NCI-H1417 (cell line): ENCODE measurements around the gene ACSL3.
A peak's percentile ranks its signal among the peaks of the same experiment; 100 is the strongest.

ENCODE experiments used
- DNase-seq, 3 experiments: peaks; one replicate each; lab custom pipeline; 2025; lab: John Stamatoyannopoulos, UW

The ACSL3 gene

GRCh38 chr2:222879604-222879933 lies 18.7 kb downstream of the ACSL3 start:
- no peak for DNase-seq

GRCh38 chr2:222882484-222882928 lies 21.7 kb downstream of the ACSL3 start:
- no peak for DNase-seq

GRCh38 chr2:222883420-222883819 lies 22.6 kb downstream of the ACSL3 start:
- no peak for DNase-seq

GRCh38 chr2:222884114-222884771 lies 23.4 kb downstream of the ACSL3 start:
- DNase-seq, result no peak

GRCh38 chr2:222884805-222885424 lies 24.1 kb downstream of the ACSL3 start:
- DNase-seq, result no peak

GRCh38 chr2:222887124-222887523 lies 26.3 kb downstream of the ACSL3 start:
- DNase-seq, result no peak

GRCh38 chr2:222888716-222889115 lies 27.9 kb downstream of the ACSL3 start:
- DNase-seq, result peak in 1 of 3 experiments; percentile 8

- no peak for DNase-seq
These were observed 31.1 kb downstream of the ACSL3 start for GRCh38 chr2:222891890-222892289.

GRCh38 chr2:222892321-222892720 lies 31.5 kb downstream of the ACSL3 start:
- DNase-seq, result no peak

GRCh38 chr2:222892761-222893160 lies 31.9 kb downstream of the ACSL3 start:
- DNase-seq, result no peak

GRCh38 chr2:222893716-222894115 lies 32.9 kb downstream of the ACSL3 start:
- DNase-seq, result no peak

GRCh38 chr2:222895144-222895543 lies 34.3 kb downstream of the ACSL3 start:
- no peak for DNase-seq

GRCh38 chr2:222897898-222898297 lies 37.1 kb downstream of the ACSL3 start:
- no peak for DNase-seq

- DNase-seq, result no peak
These were observed 38.8 kb downstream of the ACSL3 start for GRCh38 chr2:222899413-222900181.

- no peak for DNase-seq
These were observed 39.5 kb downstream of the ACSL3 start for GRCh38 chr2:222900354-222900753.

- DNase-seq, result no peak
These were observed 41.8 kb downstream of the ACSL3 start for GRCh38 chr2:222902660-222903059.

- peak; percentile 14 to 67 (median 20) for DNase-seq
These were observed 42.7 kb downstream of the ACSL3 start for GRCh38 chr2:222903234-222904220.

- no peak for DNase-seq
These were observed 43.9 kb downstream of the ACSL3 start for GRCh38 chr2:222904557-222905258.

GRCh38 chr2:222907048-222907447 lies 46.2 kb downstream of the ACSL3 start:
- DNase-seq, result no peak

- no peak for DNase-seq
These were observed 47.1 kb downstream of the ACSL3 start for GRCh38 chr2:222907790-222908441.

- no peak for DNase-seq
These were observed 48.5 kb downstream of the ACSL3 start for GRCh38 chr2:222909286-222909685.
